Measurements from ENCODE around the gene INSYN1.

The INSYN1 gene

DNA sequence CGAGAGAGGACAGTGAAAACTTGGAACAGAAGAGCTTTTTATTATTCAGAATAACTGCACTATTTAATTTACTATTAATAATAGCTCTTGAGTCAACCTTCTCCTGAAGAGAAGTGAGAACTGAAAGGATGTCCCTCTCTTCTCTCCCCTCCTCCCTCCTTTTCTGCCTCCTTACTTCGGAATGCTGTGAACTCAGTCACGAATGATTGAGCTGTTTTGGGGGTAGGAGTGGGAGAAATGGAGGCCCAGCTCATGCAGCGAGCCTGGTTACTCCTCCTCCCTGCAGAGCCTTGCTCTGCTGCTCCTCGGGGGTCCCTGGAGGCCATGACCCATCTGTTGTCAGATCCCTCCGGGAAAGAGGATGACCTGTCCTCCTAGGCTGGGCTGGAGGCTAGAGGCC lies 20.3 kb upstream of the INSYN1 start:
- no peak for DNase-seq

DNA sequence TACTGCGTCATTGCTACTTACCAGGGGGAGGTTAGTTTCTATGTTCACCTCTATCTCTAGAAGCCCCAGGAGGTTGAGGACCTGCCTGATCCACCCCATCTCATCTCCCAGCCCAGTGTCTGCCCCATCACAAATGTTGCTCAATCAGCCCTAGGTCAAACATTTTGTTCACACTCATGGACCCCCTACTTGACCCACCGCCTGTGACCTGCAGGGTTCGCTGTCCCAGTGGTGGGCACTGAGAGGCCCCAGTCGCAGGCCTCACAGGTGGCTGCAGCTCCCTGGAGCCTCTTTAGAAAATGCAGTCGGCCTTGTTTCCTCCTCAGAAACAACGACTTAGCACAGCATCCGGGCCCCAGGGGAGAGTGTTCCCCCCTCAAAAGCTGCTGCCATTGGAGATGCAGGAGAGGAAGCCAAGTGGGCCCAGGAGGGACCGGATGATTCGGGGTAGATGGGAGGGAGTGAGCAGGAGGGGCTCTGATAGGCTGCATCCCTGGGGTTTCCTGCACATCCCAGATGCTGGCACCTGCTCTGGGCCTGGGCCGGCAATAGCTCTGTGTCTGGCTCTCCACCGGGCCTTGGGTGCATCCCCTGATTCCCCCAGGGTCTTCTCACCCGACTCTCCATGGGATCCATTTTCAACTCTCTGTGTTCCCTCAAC lies 18.4 kb upstream of the INSYN1 start:
- DNase-seq = no peak

DNA sequence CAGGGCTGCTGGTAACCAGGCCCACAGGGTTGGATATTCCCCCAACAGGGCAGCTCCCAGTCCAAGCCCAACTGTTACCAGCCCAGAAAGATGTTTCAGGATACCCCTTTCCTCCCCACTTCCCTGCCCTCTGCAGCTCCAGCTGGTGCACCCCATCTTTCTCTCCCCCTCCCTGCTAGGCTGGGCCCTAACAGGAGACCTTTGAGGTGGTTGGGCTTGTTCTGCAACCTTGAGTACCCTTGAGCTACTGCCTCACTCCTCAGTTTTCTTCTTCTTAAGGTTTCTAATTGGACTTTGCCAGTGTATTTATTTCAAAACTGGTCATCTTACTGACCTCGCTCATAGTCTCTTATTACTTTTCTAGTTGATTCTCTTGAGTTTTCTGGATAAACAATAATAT lies 16.9 kb upstream of the INSYN1 start:
- DNase-seq = no peak

DNA sequence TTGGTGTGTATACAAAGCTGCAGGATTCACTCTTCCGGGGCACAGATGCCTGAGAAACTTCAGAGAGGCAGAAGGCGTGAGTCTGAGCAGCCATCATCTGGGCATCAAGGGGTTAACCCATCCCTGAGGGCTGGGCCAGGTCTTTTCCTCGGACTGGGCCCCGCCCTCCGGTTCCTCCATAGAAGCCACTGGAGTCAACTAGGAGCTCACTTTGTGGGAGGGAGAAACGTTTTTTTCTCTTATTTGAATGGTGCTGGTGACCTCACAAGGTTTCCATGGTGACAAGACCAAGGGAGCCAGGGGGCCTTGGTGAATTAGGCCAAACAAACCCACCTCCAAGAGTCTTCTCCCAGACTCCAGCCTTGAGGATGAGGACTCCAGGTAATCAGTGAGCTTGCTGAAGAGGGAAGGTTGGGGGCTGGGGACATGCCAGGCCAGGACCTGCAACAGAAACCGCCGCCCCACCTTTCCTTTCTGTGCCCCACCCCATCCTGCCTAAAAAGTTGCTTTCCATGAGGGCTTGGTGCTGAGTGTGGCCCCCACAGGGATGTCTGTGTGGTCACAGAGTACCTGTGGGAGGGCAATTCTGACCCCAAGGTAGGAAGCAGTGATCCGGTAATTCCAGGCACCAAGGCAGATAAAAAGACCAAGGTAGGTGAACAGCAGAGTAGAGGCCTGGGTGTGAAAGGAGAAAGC lies 14.8 kb upstream of the INSYN1 start:
- DNase-seq = no peak

DNA sequence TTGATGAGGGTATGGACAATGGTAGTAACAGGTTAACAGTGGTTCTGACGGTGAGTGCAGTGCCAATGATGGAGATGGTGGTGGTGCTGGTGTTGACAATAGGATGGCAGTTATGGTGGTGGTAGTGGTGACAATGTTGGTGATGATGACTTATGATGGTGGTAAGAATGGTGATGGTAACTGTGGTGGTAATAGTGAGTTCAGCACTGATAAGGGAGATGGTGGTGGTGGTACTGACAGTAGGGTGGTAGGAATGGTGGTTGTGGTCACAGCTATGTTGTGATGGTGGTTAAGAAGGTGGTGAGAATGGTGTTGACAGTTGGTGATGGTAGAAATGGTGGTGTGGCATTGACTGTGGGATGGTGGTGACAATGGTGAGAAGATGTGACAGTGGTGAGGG lies 13.4 kb upstream of the INSYN1 start:
- no peak for DNase-seq

DNA sequence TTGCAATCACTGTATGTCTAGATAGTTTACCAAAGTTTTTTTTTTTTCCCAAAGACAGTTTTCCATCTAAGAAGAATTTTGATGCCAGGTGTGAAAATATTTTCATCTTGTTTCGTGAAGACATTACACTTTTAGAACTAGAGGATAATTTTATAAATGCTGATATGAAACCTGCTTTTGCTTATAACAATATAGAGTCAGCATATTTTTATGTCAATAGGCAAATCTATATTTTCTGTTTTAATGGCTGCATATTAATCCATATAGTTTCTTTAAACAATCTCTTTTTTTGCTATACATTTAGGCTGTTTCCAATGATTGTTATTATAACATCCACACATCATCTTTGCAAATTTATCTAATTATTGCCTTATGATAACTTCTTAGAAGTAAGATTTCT lies 12.6 kb upstream of the INSYN1 start:
- DNase-seq = no peak

DNA sequence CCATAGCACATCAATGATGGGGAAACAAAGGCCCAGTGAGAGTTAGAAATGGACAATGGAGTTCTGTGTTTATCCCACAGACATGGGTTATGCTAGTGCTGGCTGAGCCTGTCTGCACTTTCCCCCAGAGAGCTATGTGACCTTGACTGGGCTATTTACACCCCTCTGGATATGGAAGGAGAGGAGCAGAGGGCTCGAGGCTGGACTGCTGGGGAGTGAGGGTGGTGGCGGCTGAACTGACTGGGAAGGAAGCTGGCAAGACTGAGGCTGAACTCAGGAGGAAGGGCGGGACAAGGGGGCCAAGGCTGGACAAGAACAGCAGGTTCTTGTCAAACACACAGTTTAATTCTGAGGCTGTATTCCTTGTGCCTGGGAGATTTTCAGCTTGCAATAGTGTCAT lies 10.8 kb upstream of the INSYN1 start:
- DNase-seq = no peak

DNA sequence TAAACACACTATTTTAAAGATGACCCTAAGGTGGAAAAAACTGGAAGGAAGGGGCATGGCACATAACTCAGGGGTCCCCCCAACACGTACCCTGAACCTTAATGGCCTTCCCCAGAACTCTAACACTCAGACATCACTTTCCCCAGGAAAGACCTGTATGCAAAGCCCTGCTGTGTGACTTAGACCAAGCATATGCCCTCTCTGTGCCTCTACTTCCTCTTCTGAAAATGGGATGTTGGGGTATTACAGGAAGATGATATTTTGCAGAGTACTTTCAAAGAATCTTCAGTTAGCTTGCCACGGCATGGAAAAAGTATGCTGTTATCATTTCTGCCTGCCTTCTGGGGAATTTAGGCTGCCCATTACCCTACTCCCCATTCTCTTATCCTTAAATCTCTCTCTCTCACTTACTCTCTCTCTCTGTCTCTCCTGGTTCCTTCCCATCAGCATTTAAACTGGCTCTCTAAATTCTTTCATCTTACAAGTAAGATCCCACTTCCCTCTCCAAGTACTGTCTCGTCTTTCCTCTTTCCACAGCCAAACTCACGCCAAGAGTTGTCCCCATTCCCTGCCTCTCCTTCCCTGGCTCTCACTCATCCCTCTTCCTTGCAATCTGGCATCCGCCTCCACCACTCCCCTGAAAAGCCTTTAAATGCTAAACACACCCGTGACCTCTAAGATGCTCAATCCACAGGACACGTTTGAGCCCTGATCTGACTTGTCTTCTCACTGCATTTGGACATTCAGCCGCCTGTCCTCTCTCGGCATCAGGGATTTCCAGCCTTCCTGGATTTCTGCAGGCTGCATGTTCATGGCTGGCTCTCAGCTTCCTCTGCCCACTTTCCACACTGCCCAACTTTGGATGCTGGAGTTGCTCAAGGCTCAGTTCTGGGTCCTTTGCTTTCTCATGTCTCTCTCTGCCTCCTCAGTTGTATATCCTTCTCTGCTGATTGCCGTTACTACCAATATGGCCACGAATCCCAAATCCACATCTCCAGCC lies 7.5 kb upstream of the INSYN1 start:
- DNase-seq = no peak

DNA sequence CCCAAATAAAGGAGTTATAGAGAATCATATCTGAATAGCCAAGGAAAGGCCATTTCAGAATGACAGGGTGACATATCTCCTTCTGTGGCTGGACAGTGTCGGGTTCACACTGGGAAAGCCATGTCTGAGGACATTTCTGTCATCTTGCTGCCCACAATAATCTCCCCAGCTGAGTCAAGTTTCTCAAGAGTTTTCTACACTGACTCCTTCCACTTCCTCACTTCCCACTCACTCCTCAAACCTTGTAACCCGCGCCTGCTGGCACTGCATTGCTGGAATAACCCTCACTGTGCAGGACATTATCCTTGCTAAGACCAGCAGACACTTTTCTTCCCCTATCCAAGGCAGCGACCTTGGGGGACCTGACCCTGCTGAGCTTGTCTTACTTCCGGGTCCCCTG lies 5.3 kb upstream of the INSYN1 start:
- DNase-seq = no peak

DNA sequence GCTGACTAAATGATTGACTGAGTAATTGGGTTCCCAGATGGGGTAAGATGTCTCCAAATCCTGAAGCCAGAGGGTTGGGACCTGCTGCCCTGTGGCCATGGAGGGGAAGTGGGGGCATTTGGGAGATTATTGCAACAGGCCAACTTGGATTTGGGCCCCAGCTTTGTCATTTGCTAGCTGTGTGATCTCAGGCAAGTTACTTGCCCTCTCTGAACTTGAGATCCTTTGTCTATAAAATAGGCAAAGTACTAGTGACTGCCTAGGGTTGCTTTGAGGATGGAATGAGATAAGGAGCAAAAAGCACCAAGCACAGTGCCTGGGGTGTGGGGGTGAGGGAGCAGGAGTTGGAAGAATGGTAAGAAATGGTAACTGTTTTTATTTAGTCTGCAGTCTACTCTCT lies 4.4 kb upstream of the INSYN1 start:
- DNase-seq = no peak

DNA sequence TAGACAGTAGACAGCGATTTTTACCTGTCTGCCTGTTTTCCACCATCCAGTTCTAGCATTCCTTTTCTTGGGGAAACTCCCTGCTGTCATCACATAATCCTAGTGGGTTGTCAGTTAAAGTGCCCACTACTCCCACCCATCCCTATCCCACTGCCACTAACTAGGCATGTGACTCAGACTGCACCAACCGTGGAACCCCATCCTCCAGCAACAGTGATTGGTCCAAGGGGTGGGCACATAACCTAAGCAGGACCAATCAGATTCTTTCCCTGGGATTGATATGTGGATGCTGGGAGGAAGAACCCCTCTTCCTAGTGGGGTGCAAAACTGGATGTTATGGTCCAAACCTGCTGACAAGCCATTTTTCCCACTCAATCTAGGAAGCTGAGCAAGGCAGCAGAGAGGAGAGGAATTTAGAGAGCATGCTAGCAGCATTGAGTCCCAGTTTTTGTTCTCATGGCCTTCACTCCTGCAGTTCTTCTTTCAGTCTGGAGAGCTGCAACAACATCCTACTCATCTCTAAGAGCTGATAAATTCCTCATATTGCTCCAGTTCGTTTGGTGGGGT lies 3.9 kb upstream of the INSYN1 start:
- DNase-seq = no peak

DNA sequence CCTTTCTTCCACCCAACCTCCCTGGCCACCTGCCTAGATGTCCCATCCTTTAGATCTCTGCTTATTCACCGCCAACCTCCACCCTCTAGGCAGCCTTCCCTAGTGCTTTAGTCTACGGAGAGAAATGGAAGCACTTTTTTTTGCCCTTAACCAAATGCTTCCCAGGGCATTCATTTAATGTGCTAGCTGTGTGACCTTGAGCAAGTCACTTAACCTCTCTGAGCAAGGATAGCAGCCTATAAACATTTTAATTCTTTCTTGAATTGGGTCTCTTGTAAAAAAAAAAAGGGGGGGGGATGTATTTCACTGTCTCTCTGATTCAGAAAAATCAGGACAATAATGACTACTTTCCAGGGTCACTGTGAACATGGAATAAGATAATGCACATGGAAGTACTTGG lies 3.2 kb upstream of the INSYN1 start:
- DNase-seq = no peak

DNA sequence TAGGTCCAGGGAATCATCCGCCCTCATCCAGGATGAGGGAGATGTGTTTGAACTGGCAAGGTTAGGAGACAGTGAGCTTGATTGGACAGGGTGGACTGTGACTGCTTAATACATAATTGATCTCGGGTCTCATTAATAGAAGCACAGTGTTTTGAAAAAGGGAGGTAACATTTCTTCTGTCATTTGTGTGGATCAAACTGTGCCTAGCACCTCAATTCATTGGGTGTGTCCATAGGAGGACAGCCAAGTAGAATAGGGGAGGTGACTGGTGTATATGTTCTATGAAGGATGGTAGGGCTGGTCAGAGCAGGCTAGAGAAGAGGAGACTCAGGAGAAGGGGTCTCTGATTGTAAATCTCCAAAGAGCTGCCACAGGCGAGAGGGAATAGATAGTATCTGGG lies 2.8 kb upstream of the INSYN1 start:
- no peak for DNase-seq

DNA sequence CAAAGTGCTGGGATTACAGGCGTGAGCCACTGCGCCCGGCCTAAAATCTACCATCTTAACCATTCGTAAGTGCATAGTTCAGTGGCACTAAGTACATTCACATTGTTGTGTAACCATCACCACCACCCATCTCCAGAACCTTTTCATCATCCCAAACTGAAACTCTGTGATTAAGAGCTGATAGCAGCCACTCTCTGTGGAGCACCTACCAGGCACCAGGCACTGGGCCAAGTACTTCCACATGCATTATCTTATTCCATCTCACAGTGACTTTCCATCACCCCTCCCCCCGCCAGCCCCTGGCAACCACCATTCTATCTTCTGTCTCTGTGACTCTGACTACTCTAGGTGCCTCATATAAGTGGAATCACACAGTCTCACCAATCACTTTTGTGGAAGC lies 2.3 kb upstream of the INSYN1 start:
- no peak for DNase-seq

DNA sequence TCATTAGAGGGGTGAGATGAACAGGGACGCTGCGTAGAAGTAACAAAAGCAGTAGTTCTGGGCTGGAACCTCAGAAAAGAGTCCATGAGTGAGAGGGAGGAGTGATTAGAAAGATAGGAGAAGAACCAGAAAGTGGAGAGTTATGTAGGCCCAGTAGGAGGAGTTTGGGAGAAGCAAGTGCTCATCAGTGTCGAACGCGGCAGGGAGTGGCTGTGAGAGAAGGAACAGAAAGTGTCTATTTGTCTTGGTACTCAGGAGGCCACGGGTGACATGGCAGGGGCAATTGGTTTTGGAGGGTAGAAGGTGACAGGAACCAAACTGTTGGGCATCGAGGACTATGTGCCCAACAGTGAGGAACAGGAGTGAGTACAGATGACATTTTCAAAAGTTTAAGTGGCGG lies 1.3 kb upstream of the INSYN1 start:
- DNase-seq = no peak

DNA sequence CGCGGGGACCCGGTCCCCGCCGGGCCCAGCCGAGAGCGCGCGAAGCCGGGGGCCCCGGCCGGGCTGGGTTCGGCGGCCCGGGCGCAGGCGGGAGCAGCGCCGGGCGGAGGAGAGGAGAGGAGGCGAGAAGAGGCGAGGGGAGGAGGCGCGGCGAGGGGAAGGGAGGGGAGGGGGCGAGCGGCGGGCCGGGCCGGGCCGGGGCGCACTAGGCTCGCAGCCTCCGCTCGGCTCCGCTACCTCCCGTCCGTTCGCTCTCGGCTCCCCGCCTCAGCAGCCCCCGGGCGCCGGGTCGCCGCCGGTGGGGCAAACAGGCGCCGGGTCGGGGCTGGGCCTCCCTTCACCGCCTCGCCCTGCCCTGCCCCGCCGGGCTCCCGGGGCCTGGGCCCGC lies 351 bp downstream of the INSYN1 start:
- DNase-seq = no peak

DNA sequence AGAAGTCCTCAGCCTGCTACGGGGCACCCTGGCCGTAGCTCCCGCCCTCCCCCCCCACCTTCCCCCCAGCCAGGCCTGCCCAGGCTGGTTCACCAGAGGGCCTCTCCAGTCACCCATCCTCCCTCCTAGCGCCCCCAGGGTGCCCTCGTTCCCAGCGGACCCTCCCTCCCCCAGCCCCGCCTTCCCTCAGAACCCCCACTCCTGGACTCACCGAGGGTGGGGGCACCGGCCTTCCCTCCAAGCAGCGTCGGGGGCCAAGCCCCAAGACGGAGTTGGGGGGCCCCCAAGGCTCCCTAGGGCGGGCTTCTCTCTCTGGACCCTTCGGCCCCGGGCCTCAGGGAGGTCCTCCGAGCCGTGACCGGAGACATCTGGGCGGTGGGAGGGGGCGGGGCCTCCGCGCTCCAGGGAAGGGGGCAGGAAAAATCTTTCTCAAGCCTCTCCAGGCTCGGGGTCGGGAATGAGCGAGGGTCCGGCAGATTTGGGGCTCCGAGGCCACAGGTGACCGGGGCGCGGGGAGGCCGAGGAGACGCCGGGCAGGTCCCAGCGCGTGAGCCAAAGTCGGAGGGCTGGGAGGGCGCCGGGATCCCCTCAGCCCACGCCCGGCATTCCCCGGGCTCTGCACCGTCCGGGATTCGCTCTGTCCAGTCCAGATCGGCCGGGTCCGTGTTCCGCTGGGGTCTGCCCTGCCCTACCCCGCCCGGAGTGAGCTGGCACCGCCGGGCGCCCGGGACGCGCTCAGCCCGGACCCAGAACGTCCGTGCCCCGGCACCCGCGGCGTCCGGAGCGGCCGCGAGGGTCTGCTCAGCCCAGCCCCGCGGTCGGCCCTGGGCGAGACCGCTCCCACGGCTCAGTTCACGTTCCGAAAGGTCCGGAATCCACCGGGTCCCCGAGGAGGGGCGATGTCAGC lies 999 bp downstream of the INSYN1 start:
- no peak for DNase-seq

DNA sequence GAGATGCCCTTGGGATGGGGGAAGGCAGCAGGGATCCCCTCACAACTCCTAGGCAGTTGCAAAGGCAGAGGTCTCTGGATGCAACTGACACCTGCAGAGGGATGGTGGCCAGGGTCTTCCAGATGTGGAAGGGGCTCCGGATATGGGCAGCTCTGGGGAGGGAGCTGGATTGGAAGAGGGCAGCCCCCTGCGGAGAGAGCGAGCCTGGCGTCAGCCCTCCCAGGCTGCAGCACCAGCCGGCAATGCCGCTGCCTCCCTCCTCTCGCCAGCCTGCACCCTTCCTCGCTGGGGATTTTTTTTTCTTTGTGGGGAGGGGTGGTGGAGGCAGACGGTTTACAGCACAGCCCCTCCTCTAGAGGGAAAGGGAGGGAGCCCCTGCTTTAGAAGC lies 1.6 kb downstream of the INSYN1 start:
- no peak for DNase-seq

DNA sequence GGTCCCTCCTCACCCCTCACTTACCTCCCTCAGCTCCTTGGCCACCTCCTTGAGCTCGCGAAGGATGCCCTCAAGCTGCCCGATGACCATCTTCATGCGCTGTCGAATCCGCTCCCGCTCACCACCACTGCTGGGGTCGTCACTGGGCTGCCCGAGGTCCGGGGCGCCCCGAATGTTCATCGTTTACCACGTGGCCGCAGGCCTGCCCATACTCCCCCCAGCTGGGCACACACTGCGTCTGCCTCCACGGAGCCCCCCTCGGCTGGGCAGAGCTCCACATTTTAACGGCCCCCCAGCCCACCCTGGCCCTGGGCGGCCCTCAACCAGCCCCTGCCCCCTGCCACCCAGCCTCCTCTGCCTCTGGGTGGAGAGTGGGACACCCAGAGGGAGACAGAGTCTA lies 2.2 kb downstream of the INSYN1 start:
- no peak for DNase-seq

DNA sequence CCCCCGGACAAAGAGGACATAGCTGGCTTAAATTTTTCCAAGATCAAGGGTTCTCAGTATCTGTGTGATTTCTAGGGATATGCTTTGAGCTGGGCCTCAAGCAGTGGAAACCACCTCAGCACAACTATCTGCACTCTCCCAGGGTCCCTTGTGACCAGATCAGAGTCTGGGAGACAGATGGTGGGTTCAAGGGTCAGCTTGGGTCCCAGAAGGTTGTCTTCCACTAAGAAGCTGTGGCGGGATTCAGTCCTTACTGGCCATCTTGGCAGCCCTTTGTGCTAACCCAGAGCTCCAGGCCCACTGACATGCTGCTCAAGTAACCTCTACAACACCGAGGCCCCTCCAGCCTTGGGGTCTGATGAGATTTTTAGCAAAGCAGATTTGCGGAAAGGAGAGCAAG lies 2.7 kb downstream of the INSYN1 start:
- no peak for DNase-seq

DNA sequence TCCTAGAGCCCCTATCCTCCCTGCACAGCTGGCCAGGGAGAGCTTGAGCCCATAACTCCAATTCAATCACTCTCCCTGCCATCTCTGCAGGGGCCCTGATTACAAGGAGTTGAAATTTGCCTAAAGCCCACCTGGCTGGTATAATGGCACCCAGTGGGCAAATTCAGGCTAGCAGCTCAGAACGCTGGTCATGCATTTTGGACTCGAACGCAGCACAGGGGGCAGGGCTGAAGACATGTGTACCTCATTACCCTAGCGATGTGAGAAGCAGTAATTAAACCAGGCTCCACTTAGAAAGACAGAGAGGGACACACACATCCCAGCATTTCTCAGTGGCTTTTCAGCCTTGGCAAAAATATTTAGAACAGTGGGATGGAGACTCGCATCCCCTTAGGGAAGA lies 3.2 kb downstream of the INSYN1 start:
- no peak for DNase-seq

DNA sequence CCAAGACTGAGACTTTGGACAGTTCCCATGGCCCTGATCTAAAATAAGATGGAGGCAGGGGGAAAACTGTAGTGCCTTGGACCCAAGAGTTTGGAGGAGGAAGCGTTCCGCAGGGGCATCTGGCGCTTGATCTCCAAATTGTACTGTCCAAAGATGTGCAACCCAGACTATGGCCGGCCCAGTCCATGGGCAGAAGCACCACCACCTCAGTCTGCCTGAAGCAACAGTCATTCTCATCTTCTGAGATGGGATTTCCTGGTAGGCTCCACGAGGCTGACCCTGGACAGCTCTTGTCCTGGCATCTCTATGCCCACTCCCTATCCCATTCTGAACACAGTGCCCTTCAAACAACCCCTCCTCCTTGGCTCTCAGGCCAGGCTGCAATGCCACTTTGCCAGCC lies 3.6 kb downstream of the INSYN1 start:
- DNase-seq = no peak

DNA sequence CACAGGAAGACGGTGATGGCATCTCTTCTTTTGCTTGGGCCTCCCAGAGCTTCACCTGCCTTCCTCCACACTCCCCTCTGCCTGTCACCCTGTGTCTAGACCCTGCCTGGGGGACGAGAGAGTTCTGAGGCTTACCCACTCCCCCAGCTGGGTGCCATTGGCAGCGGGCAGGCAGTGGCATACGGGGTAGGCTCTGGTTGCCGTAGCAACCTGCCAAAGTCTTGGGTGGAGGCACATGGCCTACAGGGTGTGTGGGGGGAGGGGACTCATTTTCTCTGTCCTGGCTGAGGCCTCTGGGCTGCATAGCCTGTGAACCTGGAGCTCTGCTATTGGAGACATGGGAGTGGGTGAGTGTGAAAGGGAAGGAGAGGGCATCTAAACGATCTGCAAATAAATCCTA lies 4.4 kb downstream of the INSYN1 start:
- DNase-seq = no peak

All from SIG-M5 (cell line).